Measurements from ENCODE around the gene GIGYF1.

- TF ChIP-seq CTCF (conservative IDR thresholded peaks at IDR 0.05; ENCODE audit: low read depth, low read length) = no peak
- no peak for TF ChIP-seq POLR2A (IDR thresholded peaks at IDR 0.05; ENCODE audit: low read depth, low read length)
- TF ChIP-seq ELK1 (IDR thresholded peaks at IDR 0.05; ENCODE audit: borderline replicate concordance, low read depth, low read length) = no peak
- TF ChIP-seq RAD21 (IDR thresholded peaks at IDR 0.05; ENCODE audit: low read length) = no peak
- TF ChIP-seq RFX5 (IDR thresholded peaks at IDR 0.05; ENCODE audit: low read depth, low read length) = no peak
- no peak for TF ChIP-seq USF2 (IDR thresholded peaks at IDR 0.05; ENCODE audit: low read depth, low read length)
- TF ChIP-seq RCOR1 (IDR thresholded peaks at IDR 0.05; ENCODE audit: insufficient replicate concordance, low read length) = no peak
- no peak for TF ChIP-seq CHD1 (IDR thresholded peaks at IDR 0.05; ENCODE audit: low read depth, low read length)
- no peak for TF ChIP-seq MXI1 (IDR thresholded peaks at IDR 0.05; ENCODE audit: borderline replicate concordance, low read depth, low read length)
These were observed 41.7 kb upstream of the GIGYF1 start for GRCh38 chr7:100735730-100736129.

All from IMR-90 (cell line).